ENCODE measurements around the gene TARS1. TPM values are rescaled to one million over a fixed set of nuclear protein-coding genes. Genes with fewer than 3 reads are reported as not detected.

Gene TARS1
- total RNA-seq, 1 experiment from 2014 or later, result 417 TPM

DNA sequence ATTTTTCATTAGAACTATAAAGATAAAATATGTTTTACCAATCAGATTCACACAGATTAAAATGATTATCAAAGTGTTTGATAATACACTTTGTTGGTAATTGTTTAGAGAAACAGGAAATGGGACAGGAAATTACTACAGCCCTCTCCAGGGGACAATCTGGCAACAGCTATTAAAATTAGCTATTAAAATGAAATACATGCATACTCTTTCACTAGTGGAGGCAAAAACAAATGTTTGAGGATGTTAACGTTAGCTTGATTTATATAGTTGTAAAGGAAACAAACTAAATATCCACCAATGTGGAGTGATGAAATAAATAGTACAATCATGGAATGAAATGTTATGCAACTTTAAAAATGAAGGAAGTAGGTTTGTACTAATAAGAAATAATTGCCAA is 53.7 kb downstream of the TARS1 start:
- Histone ChIP-seq H4K5ac (ENCODE audit: insufficient read length, low read depth, low read length) (no peak overlapping the region), H3K27ac (ENCODE audit: insufficient read length, low read depth, low read length) (no peak overlapping the region), H3K14ac (ENCODE audit: insufficient read depth, low read length) (no peak overlapping the region), H2AFZ (ENCODE audit: low read length) (no peak overlapping the region), H4K91ac (ENCODE audit: insufficient read length, low read depth, low read length) (no peak overlapping the region), H2BK15ac (ENCODE audit: low read depth, low read length) (no peak overlapping the region), H2BK12ac (ENCODE audit: insufficient read length, low read depth, low read length) (no peak overlapping the region), H3K9ac (ENCODE audit: extremely low read depth, insufficient read length, low read length) (no peak overlapping the region), H3K23me2 (ENCODE audit: insufficient read length, low read depth, low read length, poor library complexity, severe bottlenecking) (no peaks in the 10 kb centered on the region), H3K79me1 (ENCODE audit: insufficient read depth, low read depth, low read length, poor library complexity, severe bottlenecking) (no peaks in the 10 kb centered on the region), H4K8ac (replicated peaks; ENCODE audit: insufficient read length, low read depth, low read length) (no peak overlapping the region), H2AK5ac (ENCODE audit: insufficient read length, low read length) (no peak overlapping the region), H4K20me1 (ENCODE audit: control insufficient read depth, insufficient read depth, insufficient read length) (no peaks in the 10 kb centered on the region), H3K79me2 (ENCODE audit: insufficient read depth, low read length) (no peaks in the 10 kb centered on the region), H2BK20ac (ENCODE audit: low read depth, low read length, poor library complexity, severe bottlenecking) (no peak overlapping the region), H3K18ac (ENCODE audit: insufficient read length, low read depth, low read length) (no peak overlapping the region), H3K27me3 (ENCODE audit: insufficient read depth, low read length) (no peaks in the 10 kb centered on the region), H3K4me1 (ENCODE audit: insufficient read depth, low read length) (no peaks in the 10 kb centered on the region), H3K4ac (ENCODE audit: low read depth, low read length) (no peak overlapping the region), H3T11ph (ENCODE audit: low read length) (no peak overlapping the region), H2BK5ac (ENCODE audit: insufficient read length, low read length) (no peak overlapping the region), H3K4me2 (ENCODE audit: insufficient read depth, insufficient read length, low read length) (no peak overlapping the region), H3K23ac (ENCODE audit: insufficient read length, low read depth, low read length) (no peak overlapping the region), H3K9me3 (ENCODE audit: control insufficient read depth, low read depth, low read length) (no peaks in the 10 kb centered on the region), H2BK120ac (ENCODE audit: low read depth, low read length, poor library complexity, severe bottlenecking) (no peak overlapping the region), H3K56ac (ENCODE audit: insufficient read length, low read depth, low read length) (no peak overlapping the region)
- TF ChIP-seq CTCF (conservative IDR thresholded peaks at IDR 0.05), result no peak
- DNase-seq, result no peak
- peaks cover 0 to 6% (median 0%) of the 10 kb centered on the region in 3 experiments; a peak in 1 of 7 replicates for H3K36me3 Mint-ChIP-seq (ENCODE audit: insufficient read depth in 1 of 3, low read depth in 3 of 3)
- peaks cover 23 to 25% of the 10 kb centered on the region in 2 experiments for H3K4me1 Mint-ChIP-seq
- H3K9me3 Mint-ChIP-seq, result no peaks in the 10 kb centered on the region; a peak in 1 of 5 replicates
- H3K27ac Mint-ChIP-seq, result no peak overlapping the region
- no peaks in the 10 kb centered on the region for H3K27me3 Mint-ChIP-seq (ENCODE audit: low read depth)
- no peak overlapping the region for H3K4me3 Mint-ChIP-seq
- no CpG with 5 or more reads among the region's 1 CpG for WGBS (ENCODE audit: extremely low coverage, insufficient read length, low lambda C conversion rate)
